ENCODE measurements around the gene MMADHC. TPM values are rescaled to one million over a fixed set of nuclear protein-coding genes. Genes with fewer than 3 reads are reported as not detected.

MMADHC gene
- total and polyA plus RNA-seq, 2 donors (not counting 1 experiment from before 2014, with no cell fraction given): 26.8 to 55.9 TPM

- ATAC-seq (ENCODE audit: low read depth) (no peak), DNase-seq (no peak)
- H3K27ac ChIP-seq (ENCODE audit: low read length in 2 of 2): no peak overlapping the region
- no peaks in the 10 kb centered on the region for H3K27me3 Mint-ChIP-seq
- WGBS (ENCODE audit: insufficient coverage): no CpG with 5 or more reads among the region's 1 CpG
- ChIA-PET CTCF (interaction anchor here (1.2 kb wide), 1 partner anchor 28 kb away, joined by 3 read pairs; no protein-coding TSS in a partner anchor), POLR2A (no interaction called here)
- no peak overlapping the region for H2AFZ ChIP-seq (ENCODE audit: insufficient read depth, low read depth, low read length, poor library complexity, severe bottlenecking)
- H3K79me2 ChIP-seq (ENCODE audit: control insufficient read depth, insufficient read depth, low read length): no peaks in the 10 kb centered on the region
- no peak overlapping the region for H3K27ac Mint-ChIP-seq
- H3K4me3 Mint-ChIP-seq: no peak overlapping the region
- H3K36me3 ChIP-seq (replicated peaks in 1 of 2; ENCODE audit: control extremely low read depth in 1 of 2, control insufficient read depth in 1 of 2, extremely low read depth in 1 of 2, insufficient read depth in 2 of 2, low read length in 1 of 2): no peaks in the 10 kb centered on the region
- no peak overlapping the region for H3K4me3 ChIP-seq (ENCODE audit: control extremely low read depth in 1 of 5, extremely low read depth in 1 of 5, insufficient read depth in 1 of 5, low read depth in 2 of 5, low read length in 4 of 5)
- no peaks in the 10 kb centered on the region for H3K4me1 ChIP-seq (ENCODE audit: control insufficient read depth in 2 of 2, insufficient read depth in 2 of 2, low read length in 2 of 2)
- no peaks in the 10 kb centered on the region for H4K20me1 ChIP-seq (ENCODE audit: control insufficient read depth, insufficient read depth, low read length, poor library complexity, severe bottlenecking)
- H3K4me1 Mint-ChIP-seq: no peaks in the 10 kb centered on the region
- intact Hi-C loops (cut with micrococcal nuclease): no loop called here
- TF ChIP-seq, protein P1, sequence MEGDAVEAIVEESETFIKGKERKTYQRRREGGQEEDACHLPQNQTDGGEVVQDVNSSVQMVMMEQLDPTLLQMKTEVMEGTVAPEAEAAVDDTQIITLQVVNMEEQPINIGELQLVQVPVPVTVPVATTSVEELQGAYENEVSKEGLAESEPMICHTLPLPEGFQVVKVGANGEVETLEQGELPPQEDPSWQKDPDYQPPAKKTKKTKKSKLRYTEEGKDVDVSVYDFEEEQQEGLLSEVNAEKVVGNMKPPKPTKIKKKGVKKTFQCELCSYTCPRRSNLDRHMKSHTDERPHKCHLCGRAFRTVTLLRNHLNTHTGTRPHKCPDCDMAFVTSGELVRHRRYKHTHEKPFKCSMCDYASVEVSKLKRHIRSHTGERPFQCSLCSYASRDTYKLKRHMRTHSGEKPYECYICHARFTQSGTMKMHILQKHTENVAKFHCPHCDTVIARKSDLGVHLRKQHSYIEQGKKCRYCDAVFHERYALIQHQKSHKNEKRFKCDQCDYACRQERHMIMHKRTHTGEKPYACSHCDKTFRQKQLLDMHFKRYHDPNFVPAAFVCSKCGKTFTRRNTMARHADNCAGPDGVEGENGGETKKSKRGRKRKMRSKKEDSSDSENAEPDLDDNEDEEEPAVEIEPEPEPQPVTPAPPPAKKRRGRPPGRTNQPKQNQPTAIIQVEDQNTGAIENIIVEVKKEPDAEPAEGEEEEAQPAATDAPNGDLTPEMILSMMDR (IDR thresholded peaks at IDR 0.05): no peak
- no peak for TF ChIP-seq EZH2 (IDR thresholded peaks at IDR 0.05; ENCODE audit: borderline replicate concordance, insufficient read depth, low read depth, low read length, poor library complexity, severe bottlenecking)
- no peaks in the 10 kb centered on the region for H3K9me3 ChIP-seq (ENCODE audit: control extremely low read depth in 1 of 3, control insufficient read depth in 2 of 3, insufficient read depth in 1 of 3, low read length in 2 of 3)
- H3K9ac ChIP-seq (ENCODE audit: low read length): no peak overlapping the region
- no peak overlapping the region for H3K4me2 ChIP-seq (replicated peaks; ENCODE audit: low read depth, low read length, poor library complexity, severe bottlenecking)
- H3K9me3 Mint-ChIP-seq (ENCODE audit: insufficient read depth): no peaks in the 10 kb centered on the region
- peaks cover 0 to 3% (median 0%) of the 10 kb centered on the region in 4 experiments for H3K27me3 ChIP-seq (replicated peaks in 1 of 4; ENCODE audit: control extremely low read depth in 1 of 4, control insufficient read depth in 3 of 4, insufficient read depth in 4 of 4, low read length in 3 of 4)
Observed at GRCh38 chr2:149630445-149630844, 42.9 kb upstream of the MMADHC start.

- H3K27ac ChIP-seq (ENCODE audit: low read length in 2 of 2): no peak overlapping the region
- H3K4me1 ChIP-seq (ENCODE audit: control insufficient read depth in 2 of 2, insufficient read depth in 2 of 2, low read length in 2 of 2): no peaks in the 10 kb centered on the region
- Mint-ChIP-seq H3K4me1 (no peaks in the 10 kb centered on the region), H3K27me3 (no peaks in the 10 kb centered on the region), H3K9me3 (ENCODE audit: insufficient read depth) (no peaks in the 10 kb centered on the region), H3K27ac (no peak overlapping the region), H3K4me3 (no peak overlapping the region)
- no peak for ATAC-seq (ENCODE audit: low read depth)
- no peaks in the 10 kb centered on the region for H3K36me3 ChIP-seq (replicated peaks in 1 of 2; ENCODE audit: control extremely low read depth in 1 of 2, control insufficient read depth in 1 of 2, extremely low read depth in 1 of 2, insufficient read depth in 2 of 2, low read length in 1 of 2)
- ChIA-PET POLR2A (no interaction called here), CTCF (no interaction called here)
- H3K9me3 ChIP-seq (ENCODE audit: control extremely low read depth in 1 of 3, control insufficient read depth in 2 of 3, insufficient read depth in 1 of 3, low read length in 2 of 3): no peaks in the 10 kb centered on the region
- H4K20me1 ChIP-seq (ENCODE audit: control insufficient read depth, insufficient read depth, low read length, poor library complexity, severe bottlenecking): no peaks in the 10 kb centered on the region
- H3K4me3 ChIP-seq (ENCODE audit: control extremely low read depth in 1 of 5, extremely low read depth in 1 of 5, insufficient read depth in 1 of 5, low read depth in 2 of 5, low read length in 4 of 5): no peak overlapping the region
- no peak for TF ChIP-seq EZH2 (IDR thresholded peaks at IDR 0.05; ENCODE audit: borderline replicate concordance, insufficient read depth, low read depth, low read length, poor library complexity, severe bottlenecking)
- TF ChIP-seq, protein P1 (IDR thresholded peaks at IDR 0.05): no peak
- no peaks in the 10 kb centered on the region for H3K79me2 ChIP-seq (ENCODE audit: control insufficient read depth, insufficient read depth, low read length)
- no peaks in the 10 kb centered on the region for H3K27me3 ChIP-seq (replicated peaks in 1 of 4; ENCODE audit: control extremely low read depth in 1 of 4, control insufficient read depth in 3 of 4, insufficient read depth in 4 of 4, low read length in 3 of 4)
- no peak overlapping the region for H2AFZ ChIP-seq (ENCODE audit: insufficient read depth, low read depth, low read length, poor library complexity, severe bottlenecking)
- no peak overlapping the region for H3K9ac ChIP-seq (ENCODE audit: low read length)
- intact Hi-C loops (cut with micrococcal nuclease): no loop called here
- H3K4me2 ChIP-seq (replicated peaks; ENCODE audit: low read depth, low read length, poor library complexity, severe bottlenecking): no peak overlapping the region
- DNase-seq: no peak
Observed at GRCh38 chr2:149629026-149629425, 41.5 kb upstream of the MMADHC start.

Data from B cell (primary cell).